GM19452 (cell line): Measurements from ENCODE around the gene CSMD2.
"Not testable (repeated sequence)": the region's sequence is repeated elsewhere in the genome, so short reads cannot be mapped to it uniquely, and the experiment has no call there.

Experiments
- ATAC-seq: cut with Tn5 transposase; IDR thresholded peaks from one replicate; pipeline ENCODE4 v1.9.1; 2021; ENCODE audit not compliant: unreplicated experiment

CSMD2 gene

GRCh38 chr1:34055818-34056217 is 109.2 kb downstream of the CSMD2 start:
- no peak for ATAC-seq

- no peak for ATAC-seq
Measured at GRCh38 chr1:34054920-34055319, 110.1 kb downstream of the CSMD2 start.

- no peak for ATAC-seq
Measured at GRCh38 chr1:34053660-34054059, 111.4 kb downstream of the CSMD2 start.

GRCh38 chr1:34052565-34052964 is 112.5 kb downstream of the CSMD2 start:
- no peak for ATAC-seq

- no peak for ATAC-seq
Measured at GRCh38 chr1:34050709-34051485, 114.1 kb downstream of the CSMD2 start.

- ATAC-seq: no peak
Measured at GRCh38 chr1:34049994-34050393, 115.0 kb downstream of the CSMD2 start.

GRCh38 chr1:34049477-34049876 is 115.6 kb downstream of the CSMD2 start:
- no peak for ATAC-seq

- ATAC-seq: no peak
Measured at GRCh38 chr1:34037856-34038255, 127.2 kb downstream of the CSMD2 start.

GRCh38 chr1:34037109-34037508 is 127.9 kb downstream of the CSMD2 start:
- ATAC-seq: no peak

- ATAC-seq: no peak
Measured at GRCh38 chr1:34034036-34034435, 131.0 kb downstream of the CSMD2 start.

GRCh38 chr1:34029954-34030353 is 135.1 kb downstream of the CSMD2 start:
- ATAC-seq: no peak

GRCh38 chr1:34029515-34029914 is 135.5 kb downstream of the CSMD2 start:
- no peak for ATAC-seq

GRCh38 chr1:34028381-34029055 is 136.5 kb downstream of the CSMD2 start:
- ATAC-seq: no peak

GRCh38 chr1:34025675-34026074 is 139.4 kb downstream of the CSMD2 start:
- no peak for ATAC-seq

GRCh38 chr1:34024485-34024884 is 140.5 kb downstream of the CSMD2 start:
- ATAC-seq: no peak

GRCh38 chr1:34019741-34020552 is 145.1 kb downstream of the CSMD2 start:
- ATAC-seq: no peak

GRCh38 chr1:34018285-34018684 is 146.7 kb downstream of the CSMD2 start:
- no peak for ATAC-seq

- ATAC-seq: not testable (repeated sequence)
Measured at GRCh38 chr1:34016281-34016680, 148.7 kb downstream of the CSMD2 start.

- no peak for ATAC-seq
Measured at GRCh38 chr1:34013958-34014737, 150.9 kb downstream of the CSMD2 start.

- ATAC-seq: no peak
Measured at GRCh38 chr1:34013136-34013535, 151.9 kb downstream of the CSMD2 start.
